H1 (cell line): ENCODE data around the gene AK5. TPM values are rescaled to one million over a fixed set of nuclear protein-coding genes. Genes with fewer than 3 reads are reported as not detected.

Experiments used
- CHD7 ChIP-seq: fragments of 300-600 bp; sonication (generic); IDR thresholded peaks from 2 replicates; pipeline ENCODE4 v1.7.1; 2012; ENCODE audit warnings: low read length, moderate library complexity, mild to moderate bottlenecking, inconsistent platforms; ENCODE audit not compliant: insufficient replicate concordance
- TCF12 ChIP-seq: IDR thresholded peaks from 2 replicates; pipeline ENCODE4 v1.6.1; 2011; ENCODE audit warnings: low read depth, mild to moderate bottlenecking, low read length
- TEAD4 ChIP-seq: IDR thresholded peaks from 2 replicates; pipeline ENCODE4 v1.6.1; 2012; ENCODE audit warnings: low read depth, low read length, inconsistent platforms, mixed read lengths
- polyA plus RNA-seq, 7 experiments: library from polyadenylated mRNA; depleted of rRNA in 3 of 7; stranded (reverse) in 5 of 7; unstranded in 2 of 7; fragments of >200 nt in 5 of 7; fragments of 200-250 nt in 2 of 7; gene quantifications; 1 replicate in 5 of 7; 2 replicates in 1 of 7; 4 replicates in 1 of 7; pipeline versions ENCODE4 v1.2.1 to v1.2.3, GENCODE V29; 2011 to 2013; ENCODE audit warnings: missing spikeins in 2 of 7, mixed read lengths in 2 of 7
- total RNA-seq: library from RNA; stranded (reverse); fragmentation: NEBNext Ultra II Directional; extraction: Animal tissue kit (Norgen Biotek cat#: 25700); gene quantifications from 2 replicates; pipeline ENCODE4 v1.2.1, GENCODE V29; 2021

Gene AK5
- total and polyA plus RNA-seq, 2 of the 8 experiments (the other 6 are each of a cell fraction or from before 2014, with no cell fraction given), result 2.0 to 7.1 TPM

- TF ChIP-seq CHD7 (peak; percentile 75), TCF12 (peak; percentile 97), TEAD4 (peak; percentile 96)
Observed at GRCh38 chr1:77513839-77514763, 232.3 kb downstream of the AK5 start (continued).
